GM03348 (cell line): ENCODE measurements around the gene LPP.

ENCODE experiments used
- DNase-seq: peaks from one replicate; pipeline ENCODE4 v3.0.0; 2012; ENCODE audit warnings: low spot score

The LPP gene

GRCh38 chr3:188643736-188644135 lies 489.8 kb downstream of the LPP start:
- no peak for DNase-seq

- peak; percentile 5 for DNase-seq
Observed at GRCh38 chr3:188646592-188646991, 492.6 kb downstream of the LPP start.

GRCh38 chr3:188647237-188647636 lies 493.3 kb downstream of the LPP start:
- no peak for DNase-seq

GRCh38 chr3:188649521-188649920 lies 495.6 kb downstream of the LPP start:
- peak; percentile 11 for DNase-seq

- DNase-seq, result peak; percentile 21
Observed at GRCh38 chr3:188656196-188656982, 502.4 kb downstream of the LPP start.

GRCh38 chr3:188658606-188659005 lies 504.6 kb downstream of the LPP start:
- DNase-seq, result no peak

- DNase-seq, result no peak
Observed at GRCh38 chr3:188659449-188660090, 505.6 kb downstream of the LPP start.

GRCh38 chr3:188660415-188660814 lies 506.5 kb downstream of the LPP start:
- DNase-seq, result no peak

- no peak for DNase-seq
Observed at GRCh38 chr3:188661806-188662205, 507.8 kb downstream of the LPP start.

GRCh38 chr3:188662214-188662613 lies 508.3 kb downstream of the LPP start:
- DNase-seq, result no peak

- no peak for DNase-seq
Observed at GRCh38 chr3:188662795-188663194, 508.8 kb downstream of the LPP start.

- no peak for DNase-seq
Observed at GRCh38 chr3:188663839-188664238, 509.9 kb downstream of the LPP start.

- no peak for DNase-seq
Observed at GRCh38 chr3:188664795-188665194, 510.8 kb downstream of the LPP start.

GRCh38 chr3:188667926-188668325 lies 514.0 kb downstream of the LPP start:
- no peak for DNase-seq

GRCh38 chr3:188670446-188670845 lies 516.5 kb downstream of the LPP start:
- no peak for DNase-seq

- no peak for DNase-seq
Observed at GRCh38 chr3:188671971-188672370, 518.0 kb downstream of the LPP start.

GRCh38 chr3:188672840-188673239 lies 518.9 kb downstream of the LPP start:
- no peak for DNase-seq

- DNase-seq, result peak; percentile 77
Observed at GRCh38 chr3:188673646-188674186, 519.8 kb downstream of the LPP start.

- no peak for DNase-seq
Observed at GRCh38 chr3:188674595-188674994, 520.6 kb downstream of the LPP start.

GRCh38 chr3:188677344-188677743 lies 523.4 kb downstream of the LPP start:
- no peak for DNase-seq

GRCh38 chr3:188680189-188680588 lies 526.2 kb downstream of the LPP start:
- DNase-seq, result peak; percentile 54

GRCh38 chr3:188680605-188681004 lies 526.6 kb downstream of the LPP start:
- DNase-seq, result no peak

- no peak for DNase-seq
Observed at GRCh38 chr3:188682316-188682715, 528.4 kb downstream of the LPP start.
